ENCODE measurements around the gene ZFYVE28. TPM values are rescaled to one million over a fixed set of nuclear protein-coding genes. Genes with fewer than 3 reads are reported as not detected.
A peak's percentile ranks its signal among the peaks of the same experiment; 100 is the strongest.

The ZFYVE28 gene
- total RNA-seq, 4 donors from 2014 or later = 20.6 to 153 (median 63.2) TPM

- Histone ChIP-seq H3K27ac (no peak overlapping the region), H3K9me3 (no peaks in the 10 kb centered on the region), H3K36me3 (no peaks in the 10 kb centered on the region), H3K27me3 (no peaks in the 10 kb centered on the region), H3K4me1 (peaks cover 0 to 9% (median 7%) of the 10 kb centered on the region in 4 donors), H3K4me3 (no peak overlapping the region)
- DNase-seq = no peak
- TF ChIP-seq POLR2A (IDR thresholded peaks at IDR 0.05) = no peak
Observed at GRCh38 chr4:2423066-2423465, 4.6 kb upstream of the ZFYVE28 start.

- no peaks in the 10 kb centered on the region for H3K9me3 ChIP-seq
- H3K27me3 ChIP-seq = no peaks in the 10 kb centered on the region
- no peak for DNase-seq
- no peak overlapping the region for H3K27ac ChIP-seq
- TF ChIP-seq CTCF (IDR thresholded peaks at IDR 0.05) = no peak
- TF ChIP-seq POLR2A (IDR thresholded peaks at IDR 0.05) = no peak
- H3K36me3 ChIP-seq = no peaks in the 10 kb centered on the region
- H3K4me1 ChIP-seq = peaks cover 0 to 20% (median 11%) of the 10 kb centered on the region in 4 donors
- no peak overlapping the region for H3K4me3 ChIP-seq
Observed at GRCh38 chr4:2421928-2422327, 3.5 kb upstream of the ZFYVE28 start.

DNA sequence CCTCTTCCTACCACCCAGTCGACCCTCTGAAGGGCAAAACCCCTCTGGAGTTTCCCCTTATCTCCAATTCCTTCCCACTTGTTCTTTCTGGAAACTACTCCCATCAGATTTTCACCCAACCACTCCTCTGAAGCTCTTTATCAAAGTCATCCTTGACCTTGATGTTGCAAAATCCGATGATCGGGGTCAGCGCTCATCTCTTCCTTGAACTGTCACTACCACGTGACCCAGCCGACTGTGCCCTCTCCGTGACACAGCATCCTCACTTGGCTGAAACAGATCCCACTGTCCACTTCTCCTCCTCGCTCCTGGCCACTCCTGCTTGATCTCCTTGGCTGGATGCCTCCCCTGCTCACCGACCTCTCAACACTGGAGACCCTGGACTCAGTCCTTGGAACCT lies 1.4 kb upstream of the ZFYVE28 start:
- DNase-seq = no peak
- Histone ChIP-seq H3K36me3 (no peaks in the 10 kb centered on the region), H3K27ac (no peak overlapping the region), H3K4me3 (no peak overlapping the region), H3K27me3 (no peaks in the 10 kb centered on the region), H3K4me1 (peaks cover 0 to 26% (median 15%) of the 10 kb centered on the region in 4 donors), H3K9me3 (no peaks in the 10 kb centered on the region)
- TF ChIP-seq CTCF (IDR thresholded peaks at IDR 0.05) = no peak
- TF ChIP-seq POLR2A (IDR thresholded peaks at IDR 0.05) = no peak

GRCh38 chr4:2418650-2419571 lies 466 bp upstream of the ZFYVE28 start, which contains the start of gene CFAP99:
TSS of gene CFAP99 (plus strand) at chr4:2418955.
- no peaks in the 10 kb centered on the region for H3K9me3 ChIP-seq
- H3K36me3 ChIP-seq = no peaks in the 10 kb centered on the region
- H3K27ac ChIP-seq = peak within 1 kb of the TSS; percentile 51 to 88 (median 68)
- DNase-seq = peak; percentile 95 to 99 (median 99)
- H3K27me3 ChIP-seq = no peaks in the 10 kb centered on the region
- TF ChIP-seq CTCF (IDR thresholded peaks at IDR 0.05) = peak in 4 of 6 experiments; percentile 2 to 53 (median 27)
- no peak for TF ChIP-seq POLR2A (IDR thresholded peaks at IDR 0.05)
- peak within 1 kb of the TSS; percentile 51 to 96 (median 80) for H3K4me3 ChIP-seq
- peaks cover 0 to 33% (median 17%) of the 10 kb centered on the region in 4 donors for H3K4me1 ChIP-seq

DNA sequence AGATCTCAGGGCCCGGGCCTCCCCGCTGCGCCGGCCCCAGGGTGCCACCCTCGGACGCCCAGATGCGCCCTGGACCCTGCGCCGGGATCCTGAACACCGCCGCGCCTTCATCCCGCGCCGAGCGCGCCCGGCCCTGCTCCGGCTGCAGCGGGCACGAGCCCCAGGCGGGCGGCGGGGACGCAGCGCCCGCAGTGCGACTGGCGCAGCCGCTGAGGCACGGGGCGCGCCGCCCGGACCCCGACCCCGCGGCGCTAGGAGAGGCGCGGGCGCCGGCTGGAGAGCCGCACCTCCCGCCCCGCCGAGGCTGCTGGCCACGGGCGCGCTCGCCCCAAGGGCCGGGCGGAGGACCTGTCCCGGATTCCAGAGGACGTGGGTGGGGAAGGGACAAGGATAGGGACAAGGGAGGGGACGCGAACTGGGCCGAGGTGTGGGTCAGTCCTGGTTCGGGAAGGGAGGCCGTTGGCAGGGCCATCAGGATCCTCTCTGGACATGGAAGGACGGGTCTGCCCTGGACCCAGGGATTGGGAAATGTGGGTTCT lies 1.1 kb downstream of the ZFYVE28 start:
- Histone ChIP-seq H3K27ac (peak overlapping the region; percentile 48 to 88 (median 60)), H3K27me3 (no peaks in the 10 kb centered on the region), H3K4me1 (peaks cover 0 to 49% (median 21%) of the 10 kb centered on the region in 4 donors), H3K9me3 (no peaks in the 10 kb centered on the region), H3K36me3 (no peaks in the 10 kb centered on the region), H3K4me3 (peak overlapping the region; percentile 51 to 96 (median 80))
- TF ChIP-seq CTCF (IDR thresholded peaks at IDR 0.05) (no peak), POLR2A (IDR thresholded peaks at IDR 0.05) (peak in 1 of 2 donors; percentile 52)
- peak in 1 of 3 donors; percentile 72 for DNase-seq

Measured in Peyer's patch (tissue), 4 donors.